AG04450 (cell line): ENCODE measurements around the gene FRMD4A. TPM values are rescaled to one million over a fixed set of nuclear protein-coding genes. Genes with fewer than 3 reads are reported as not detected.

ENCODE experiments used
- CTCF ChIA-PET: fragments of 300-600, 350-600 bp; formaldehyde crosslinking; extraction: SDS; loops from one replicate; lab custom pipeline; 2022; ENCODE audit warnings: antibody characterized with exemption, inconsistent platforms; lab: Charles Lee
- POLR2A ChIA-PET: fragments of 350-600 bp; formaldehyde crosslinking; extraction: SDS; loops from one replicate; lab custom pipeline; 2021; ENCODE audit warnings: antibody characterized with exemption, inconsistent platforms; lab: Yijun Ruan, JAX
- DNase-seq: peaks from one replicate; pipeline ENCODE4 v3.0.0-alpha.2; 2011; ENCODE audit warnings: low read depth, low spot score
- H3K27ac ChIP-seq: one replicate; pipeline ENCODE4 v1.5.1; 2012; ENCODE audit warnings: low read depth, low read length, control low read depth
- H3K27me3 ChIP-seq: one replicate; pipeline ENCODE4 v1.6.0; 2012; ENCODE audit warnings: low read length; ENCODE audit not compliant: control insufficient read depth, insufficient read depth
- H3K4me3 ChIP-seq: 2 replicates; pipeline ENCODE4 v1.5.1; 2011; ENCODE audit warnings: mild to moderate bottlenecking, low read depth, low read length, control low read depth
- H3K9me3 ChIP-seq: 2 replicates; pipeline ENCODE4 v1.5.1; 2012; ENCODE audit warnings: low read length; ENCODE audit not compliant: control insufficient read depth, insufficient read depth
- CTCF ChIP-seq: IDR thresholded peaks from 2 replicates; pipeline ENCODE4 v1.5.1; 2011; ENCODE audit warnings: low read depth, low read length, control low read depth, inconsistent platforms
- polyA plus RNA-seq: library from polyadenylated mRNA; depleted of rRNA; stranded (reverse); fragments of >200 nt; gene quantifications from 2 replicates; pipeline ENCODE4 v1.2.3, GENCODE V29; 2011

FRMD4A gene
- polyA plus RNA-seq, 1 experiment: 45.7 TPM

GRCh38 chr10:13630231-13630630 is 700.5 kb downstream of the FRMD4A start:
- Histone ChIP-seq H3K27ac (no peak overlapping the region), H3K9me3 (no peaks in the 10 kb centered on the region), H3K27me3 (no peaks in the 10 kb centered on the region), H3K4me3 (no peak overlapping the region)
- ChIA-PET POLR2A (no interaction called here), CTCF (interaction anchor here (1.0 kb wide), 1 partner anchor 18 kb away, joined by 8 read pairs; no protein-coding TSS in a partner anchor)
- DNase-seq: no peak
- TF ChIP-seq CTCF: no peak

DNA sequence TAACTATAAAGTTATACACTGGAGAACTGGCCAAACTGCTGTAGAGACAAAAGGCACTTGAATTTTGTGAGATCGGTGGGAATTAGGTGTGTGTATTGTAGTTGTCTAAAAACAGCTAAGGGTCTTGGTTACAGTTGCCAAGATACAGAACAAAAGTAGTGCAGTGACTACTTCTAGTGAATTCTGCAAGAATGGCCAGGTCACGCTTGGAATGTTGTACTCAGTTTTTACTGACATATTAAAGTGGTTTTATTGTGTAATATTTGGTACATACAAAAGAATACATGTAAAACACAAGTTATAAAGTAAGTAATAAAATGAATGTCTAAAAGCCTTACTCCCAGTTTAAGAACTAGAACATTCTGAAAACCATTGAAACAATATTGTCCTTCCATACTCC is 701.6 kb downstream of the FRMD4A start:
- ChIA-PET POLR2A (no interaction called here), CTCF (interaction anchor here (0.8 to 1.0 kb wide), 2 partner anchors 16 to 17 kb away, joined by 3 to 8 read pairs; no protein-coding TSS in a partner anchor)
- Histone ChIP-seq H3K9me3 (no peaks in the 10 kb centered on the region), H3K4me3 (no peak overlapping the region), H3K27ac (no peak overlapping the region), H3K27me3 (no peaks in the 10 kb centered on the region)
- TF ChIP-seq CTCF: no peak
- no peak for DNase-seq

DNA sequence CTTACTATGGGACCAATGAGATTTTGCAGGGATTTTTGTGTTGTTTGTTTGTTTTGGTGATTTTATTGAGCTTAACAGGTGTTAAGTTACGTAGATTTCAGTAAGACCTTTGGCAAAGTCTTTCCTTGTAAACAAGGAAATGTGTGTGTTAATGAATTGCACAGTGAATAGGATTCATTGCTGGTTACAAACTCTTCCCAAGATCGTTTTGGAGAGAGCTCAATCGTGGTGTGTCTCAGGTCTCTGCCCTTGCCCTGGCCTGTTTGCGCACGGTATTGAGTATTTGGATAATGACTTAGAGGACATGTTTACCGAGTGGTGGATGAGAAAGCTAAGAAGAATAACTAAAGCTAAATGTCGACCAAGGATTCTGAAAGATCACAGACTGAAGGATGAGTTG is 702.1 kb downstream of the FRMD4A start:
- POLR2A ChIA-PET: no interaction called here
- no peak for DNase-seq
- no peak overlapping the region for H3K4me3 ChIP-seq
- H3K27ac ChIP-seq: no peak overlapping the region
- no peaks in the 10 kb centered on the region for H3K9me3 ChIP-seq
- H3K27me3 ChIP-seq: no peaks in the 10 kb centered on the region
- no peak for TF ChIP-seq CTCF
- CTCF ChIA-PET: interaction anchor here (0.8 kb wide), 1 partner anchor 15 kb away, joined by 3 read pairs; no protein-coding TSS in a partner anchor

- POLR2A ChIA-PET: no interaction called here
- CTCF ChIA-PET: no interaction called here
- no peaks in the 10 kb centered on the region for H3K9me3 ChIP-seq
- H3K27ac ChIP-seq: no peak overlapping the region
- no peaks in the 10 kb centered on the region for H3K27me3 ChIP-seq
- DNase-seq: no peak
- TF ChIP-seq CTCF: no peak
- H3K4me3 ChIP-seq: no peak overlapping the region
Observed at GRCh38 chr10:13627459-13628310, 703.0 kb downstream of the FRMD4A start.

DNA sequence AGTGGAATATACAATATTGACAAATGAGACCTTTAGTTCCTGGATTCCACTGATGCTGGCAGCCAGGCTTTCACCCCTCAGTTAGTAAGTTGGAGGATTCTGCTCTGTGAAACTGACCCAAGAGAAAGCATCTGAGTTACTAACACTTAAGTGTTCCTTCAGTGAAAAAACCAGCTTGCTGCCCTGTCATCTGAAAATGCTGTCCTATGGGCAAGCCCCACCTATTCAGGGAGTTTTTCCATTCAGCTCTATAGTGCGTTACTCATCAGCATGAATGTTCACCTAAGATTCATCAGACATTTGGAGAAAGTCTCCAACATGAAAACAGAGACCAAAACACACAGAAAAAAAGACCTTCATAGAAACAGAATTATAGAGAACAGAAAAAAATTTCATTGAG is 706.1 kb downstream of the FRMD4A start:
- TF ChIP-seq CTCF: no peak
- ChIA-PET POLR2A (no interaction called here), CTCF (interaction anchor here (1.4 kb wide), 1 partner anchor 11 kb away, joined by 3 read pairs; no protein-coding TSS in a partner anchor)
- Histone ChIP-seq H3K27ac (no peak overlapping the region), H3K9me3 (no peaks in the 10 kb centered on the region), H3K27me3 (no peaks in the 10 kb centered on the region), H3K4me3 (no peak overlapping the region)
- no peak for DNase-seq
